ENCODE data around the gene TSPAN3.

TSPAN3 gene

GRCh38 chr15:77057072-77057471, 13.8 kb downstream of the TSPAN3 start:
- TF ChIP-seq, protein P1, sequence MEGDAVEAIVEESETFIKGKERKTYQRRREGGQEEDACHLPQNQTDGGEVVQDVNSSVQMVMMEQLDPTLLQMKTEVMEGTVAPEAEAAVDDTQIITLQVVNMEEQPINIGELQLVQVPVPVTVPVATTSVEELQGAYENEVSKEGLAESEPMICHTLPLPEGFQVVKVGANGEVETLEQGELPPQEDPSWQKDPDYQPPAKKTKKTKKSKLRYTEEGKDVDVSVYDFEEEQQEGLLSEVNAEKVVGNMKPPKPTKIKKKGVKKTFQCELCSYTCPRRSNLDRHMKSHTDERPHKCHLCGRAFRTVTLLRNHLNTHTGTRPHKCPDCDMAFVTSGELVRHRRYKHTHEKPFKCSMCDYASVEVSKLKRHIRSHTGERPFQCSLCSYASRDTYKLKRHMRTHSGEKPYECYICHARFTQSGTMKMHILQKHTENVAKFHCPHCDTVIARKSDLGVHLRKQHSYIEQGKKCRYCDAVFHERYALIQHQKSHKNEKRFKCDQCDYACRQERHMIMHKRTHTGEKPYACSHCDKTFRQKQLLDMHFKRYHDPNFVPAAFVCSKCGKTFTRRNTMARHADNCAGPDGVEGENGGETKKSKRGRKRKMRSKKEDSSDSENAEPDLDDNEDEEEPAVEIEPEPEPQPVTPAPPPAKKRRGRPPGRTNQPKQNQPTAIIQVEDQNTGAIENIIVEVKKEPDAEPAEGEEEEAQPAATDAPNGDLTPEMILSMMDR (IDR thresholded peaks at IDR 0.05; ENCODE audit: low read depth, low read length) = no peak
- no peak for DNase-seq (ENCODE audit: extremely low read depth, low read depth)

GRCh38 chr15:77053709-77054108, 17.2 kb downstream of the TSPAN3 start:
- DNase-seq (ENCODE audit: extremely low read depth, low read depth) = no peak
- TF ChIP-seq, protein P1 (IDR thresholded peaks at IDR 0.05; ENCODE audit: low read depth, low read length) = no peak

DNA sequence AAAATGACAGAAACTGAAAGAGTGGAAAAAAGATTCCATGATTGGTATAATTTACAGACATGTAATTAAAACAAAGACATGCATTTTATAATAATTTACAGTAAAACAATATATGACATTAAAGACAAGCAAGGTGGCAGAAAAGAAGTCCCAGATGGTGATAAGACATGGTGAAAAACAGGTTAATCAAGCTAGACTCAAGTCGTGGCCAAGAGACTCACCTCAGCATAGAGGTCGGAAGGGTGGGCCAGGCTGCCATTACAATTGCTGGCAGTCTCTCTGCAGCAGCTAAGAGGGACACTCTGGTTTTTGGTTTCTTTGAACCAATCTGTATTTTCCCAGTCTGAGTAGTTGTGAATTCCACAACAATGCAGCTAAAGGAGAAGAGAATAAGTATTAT, 18.4 kb downstream of the TSPAN3 start:
- TF ChIP-seq, protein P1 (IDR thresholded peaks at IDR 0.05; ENCODE audit: low read depth, low read length) = no peak
- no peak for DNase-seq (ENCODE audit: extremely low read depth, low read depth)

DNA sequence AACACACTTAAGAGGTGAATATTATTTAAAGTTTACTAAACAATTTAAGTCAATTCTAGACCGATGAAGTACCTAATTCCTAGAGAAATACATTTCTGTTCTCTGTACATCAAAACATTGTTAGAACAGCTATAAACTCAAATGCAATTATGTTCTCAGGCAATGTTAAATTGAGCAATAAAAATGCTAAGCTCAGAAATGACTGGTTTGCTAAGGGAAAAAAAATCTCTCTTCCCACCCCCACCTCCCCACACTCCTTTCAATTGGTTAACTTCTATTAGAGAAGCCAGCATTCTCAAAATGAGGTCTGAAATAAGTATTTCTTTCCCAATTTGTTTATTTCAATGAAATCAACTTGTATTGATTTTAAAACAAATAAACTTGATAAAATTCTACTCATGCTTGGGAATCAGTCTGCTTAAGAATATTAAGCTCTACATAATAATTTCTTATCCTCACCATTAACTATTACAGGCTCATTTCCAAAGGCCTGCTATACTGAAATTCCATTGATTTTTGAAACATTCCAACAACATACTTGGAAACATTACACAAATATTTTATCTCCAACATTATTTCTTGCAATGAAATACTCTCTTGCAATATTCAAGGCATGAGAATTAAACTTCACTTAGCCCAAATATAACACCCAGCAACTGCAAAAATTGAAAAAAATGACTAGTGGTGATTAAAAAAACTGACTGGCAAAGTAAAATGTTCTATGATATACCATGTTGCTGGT, 22.6 kb downstream of the TSPAN3 start:
- TF ChIP-seq, protein P1 (IDR thresholded peaks at IDR 0.05; ENCODE audit: low read depth, low read length) = no peak

DNA sequence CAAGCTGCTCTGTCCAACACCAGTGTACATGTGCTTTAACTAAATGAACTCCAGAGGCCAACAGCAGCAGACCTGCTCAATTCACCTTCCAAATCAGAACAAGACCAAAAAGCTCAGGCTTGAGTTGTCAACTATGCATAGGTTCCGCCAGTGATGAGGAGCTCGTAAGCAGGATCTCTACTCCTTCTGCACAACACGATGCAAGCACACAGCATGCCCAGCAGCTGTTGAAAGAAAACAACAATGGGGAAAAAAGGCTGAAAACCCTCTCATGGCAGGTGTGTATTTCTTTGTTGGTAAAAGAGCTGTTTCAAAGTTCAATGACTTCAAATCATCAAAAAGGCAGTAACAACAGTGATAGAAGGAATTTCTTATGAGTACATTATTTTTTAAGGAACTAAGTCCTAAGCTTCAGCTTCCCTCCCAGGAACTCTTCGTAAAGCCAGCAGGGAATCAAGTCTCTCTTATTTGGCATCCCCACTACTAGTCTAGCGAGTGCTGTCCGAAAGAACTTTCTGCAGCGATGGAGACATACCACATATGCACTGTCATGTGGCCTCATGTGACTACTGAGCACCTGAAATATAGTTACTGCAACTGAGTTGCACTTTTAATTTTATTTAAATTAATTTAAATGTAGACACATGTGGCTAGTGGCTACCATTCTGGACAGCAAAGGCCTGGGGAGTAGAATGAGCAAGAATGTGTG, 24.1 kb downstream of the TSPAN3 start:
- TF ChIP-seq, protein P1 (IDR thresholded peaks at IDR 0.05; ENCODE audit: low read depth, low read length) = no peak
- no peak for DNase-seq (ENCODE audit: extremely low read depth, low read depth)

More for the DNA sequence above, 22.6 kb downstream of the TSPAN3 start:
- DNase-seq (ENCODE audit: extremely low read depth, low read depth) = no peak

- DNase-seq (ENCODE audit: extremely low read depth, low read depth) = no peak
- TF ChIP-seq, protein P1 (IDR thresholded peaks at IDR 0.05; ENCODE audit: low read depth, low read length) = no peak
These were observed 24.9 kb downstream of the TSPAN3 start for GRCh38 chr15:77045985-77046384.

All from AG09319 (cell line).